ENCODE data around the gene ATR. TPM values are rescaled to one million over a fixed set of nuclear protein-coding genes. Genes with fewer than 3 reads are reported as not detected.

Gene ATR
- total RNA-seq, result 10 to 100 TPM; 21.0 to 53.6 (median 23.9) TPM

- DNase-seq, result peak; percentile 95 to 99 (median 99)
- no peaks in the 10 kb centered on the region for H3K9me3 ChIP-seq
- TF ChIP-seq CTCF (IDR thresholded peaks at IDR 0.05), result peak in 1 of 6 experiments; percentile 5
- peak; percentile 68 to 76 for TF ChIP-seq POLR2A (IDR thresholded peaks at IDR 0.05)
- peak within 1 kb of the TSS; percentile 83 to 97 (median 94) for H3K27ac ChIP-seq
- H3K4me1 ChIP-seq, result peaks cover 0 to 14% (median 7%) of the 10 kb centered on the region in 4 donors
- H3K4me3 ChIP-seq, result peak within 1 kb of the TSS; percentile 77 to 96 (median 86)
- no peaks in the 10 kb centered on the region for H3K36me3 ChIP-seq
- no peaks in the 10 kb centered on the region for H3K27me3 ChIP-seq
Observed at GRCh38 chr3:142578329-142579223, at the start of gene ATR. ATR (minus strand) TSS chr3:142578733; CDS start chr3:142578704, 29 bp downstream.

- no peaks in the 10 kb centered on the region for H3K9me3 ChIP-seq
- H3K4me1 ChIP-seq, result peaks cover 0 to under 1% (median 0%) of the 10 kb centered on the region in 4 donors
- no peak for DNase-seq
- H3K4me3 ChIP-seq, result peak overlapping the region in 1 of 4 donors; percentile 43
- H3K27ac ChIP-seq, result no peak overlapping the region
- no peaks in the 10 kb centered on the region for H3K36me3 ChIP-seq
- H3K27me3 ChIP-seq, result no peaks in the 10 kb centered on the region
- TF ChIP-seq POLR2A (IDR thresholded peaks at IDR 0.05) (no peak), CTCF (IDR thresholded peaks at IDR 0.05) (no peak)
Observed at GRCh38 chr3:142626971-142627370, 48.4 kb upstream of the ATR start.

GRCh38 chr3:142625153-142625440 is 46.6 kb upstream of the ATR start:
- Histone ChIP-seq H3K4me1 (peaks cover 0 to 13% (median 0%) of the 10 kb centered on the region in 4 donors), H3K36me3 (no peaks in the 10 kb centered on the region), H3K4me3 (peak overlapping the region in 2 of 4 donors; percentile 43 to 44), H3K27ac (peak overlapping the region in 1 of 4 donors; percentile 73), H3K27me3 (no peaks in the 10 kb centered on the region), H3K9me3 (no peaks in the 10 kb centered on the region)
- TF ChIP-seq POLR2A (IDR thresholded peaks at IDR 0.05), result no peak
- no peak for TF ChIP-seq CTCF (IDR thresholded peaks at IDR 0.05)
- no peak for DNase-seq

- Histone ChIP-seq H3K27me3 (no peaks in the 10 kb centered on the region), H3K9me3 (no peaks in the 10 kb centered on the region), H3K36me3 (no peaks in the 10 kb centered on the region), H3K4me3 (peak overlapping the region in 3 of 4 donors; percentile 2 to 44 (median 43)), H3K4me1 (peaks cover 0 to 13% (median 0%) of the 10 kb centered on the region in 4 donors), H3K27ac (peak overlapping the region in 3 of 4 donors; percentile 25 to 77 (median 73))
- TF ChIP-seq CTCF (IDR thresholded peaks at IDR 0.05), result no peak
- TF ChIP-seq POLR2A (IDR thresholded peaks at IDR 0.05), result peak in 1 of 2 donors; percentile 25
- DNase-seq, result no peak
Observed at GRCh38 chr3:142624341-142625152, 46.0 kb upstream of the ATR start.

DNA sequence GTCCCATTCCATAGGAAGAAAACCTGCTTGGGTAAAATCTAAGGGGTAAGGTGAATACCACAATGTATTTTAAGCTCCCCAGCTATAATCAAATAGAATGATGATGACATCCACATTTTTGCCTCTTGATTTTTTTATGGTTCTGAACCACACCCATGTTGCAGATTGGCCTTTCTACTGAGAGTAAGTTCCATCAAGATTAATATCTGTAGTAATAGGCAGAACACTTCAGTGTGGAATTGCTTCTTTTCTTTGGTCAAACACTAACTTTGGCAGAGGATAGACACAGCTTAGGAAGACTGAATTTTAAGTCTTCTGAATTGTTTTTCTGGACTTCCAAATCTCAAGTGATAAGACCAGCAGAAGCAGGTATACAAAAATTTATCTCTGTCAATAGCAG is 44.7 kb upstream of the ATR start:
- Histone ChIP-seq H3K27me3 (no peaks in the 10 kb centered on the region), H3K9me3 (no peaks in the 10 kb centered on the region), H3K4me3 (peak overlapping the region in 2 of 4 donors; percentile 43 to 44), H3K27ac (peak overlapping the region in 3 of 4 donors; percentile 35 to 77 (median 73)), H3K4me1 (peaks cover 0 to 21% (median 0%) of the 10 kb centered on the region in 4 donors), H3K36me3 (no peaks in the 10 kb centered on the region)
- DNase-seq, result no peak
- no peak for TF ChIP-seq CTCF (IDR thresholded peaks at IDR 0.05)
- TF ChIP-seq POLR2A (IDR thresholded peaks at IDR 0.05), result peak; percentile 34 to 67
